ENCODE data around the gene CELF4.

- TF ChIP-seq POLR2A (IDR thresholded peaks at IDR 0.05), result no peak
- TF ChIP-seq CTCF (IDR thresholded peaks at IDR 0.05), result no peak
Measured at GRCh38 chr18:37235583-37235982, 330.0 kb downstream of the CELF4 start.

Data from lower leg skin (tissue), 3 donors.